ENCODE measurements around the gene ABLIM2.

DNA sequence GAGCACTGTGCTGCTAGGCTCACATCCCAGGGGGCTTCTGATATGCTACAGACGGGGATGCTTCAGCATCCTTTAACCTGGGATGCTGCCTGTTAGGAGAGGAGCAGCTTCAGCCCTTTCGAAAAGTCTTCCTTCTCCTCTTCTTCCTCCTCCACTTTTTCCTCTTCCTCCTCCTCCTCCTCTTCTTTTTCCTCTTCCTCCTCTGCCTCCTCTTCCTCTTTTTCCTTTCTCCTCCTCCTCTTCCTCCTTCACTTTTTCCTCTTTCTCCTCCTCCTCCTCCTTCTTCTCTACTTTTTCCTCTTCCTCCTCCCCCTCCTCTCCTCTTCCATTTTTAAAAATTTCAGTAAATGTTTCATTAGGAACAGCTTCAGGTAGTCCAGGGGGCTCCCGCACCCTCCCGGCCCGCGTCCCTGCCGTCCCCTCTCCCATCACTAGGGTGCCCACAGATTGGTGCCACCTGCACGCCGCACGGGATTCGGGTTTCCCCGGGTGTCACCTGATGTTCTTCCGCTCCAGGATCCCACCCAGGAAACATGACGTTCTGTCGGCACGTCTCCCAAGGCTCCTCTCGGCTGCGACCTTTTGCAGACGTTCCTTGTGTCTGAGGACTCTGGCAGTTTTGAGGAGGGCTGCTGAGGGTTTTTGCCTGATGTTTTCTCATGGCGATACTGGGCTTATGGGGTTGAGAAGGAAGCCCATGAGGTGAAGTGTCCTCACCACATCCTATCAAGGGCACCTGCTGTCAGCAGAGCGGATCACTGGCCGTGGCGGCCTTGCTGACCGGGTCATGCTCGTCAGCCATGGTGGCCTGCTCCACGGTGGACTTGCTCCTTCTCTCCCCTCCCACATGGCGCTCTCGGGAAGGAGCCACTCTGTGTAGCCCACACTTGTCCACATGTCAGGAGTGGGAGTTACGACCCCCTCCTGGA, 135.6 kb downstream of the ABLIM2 start:
- TF ChIP-seq, protein P1, sequence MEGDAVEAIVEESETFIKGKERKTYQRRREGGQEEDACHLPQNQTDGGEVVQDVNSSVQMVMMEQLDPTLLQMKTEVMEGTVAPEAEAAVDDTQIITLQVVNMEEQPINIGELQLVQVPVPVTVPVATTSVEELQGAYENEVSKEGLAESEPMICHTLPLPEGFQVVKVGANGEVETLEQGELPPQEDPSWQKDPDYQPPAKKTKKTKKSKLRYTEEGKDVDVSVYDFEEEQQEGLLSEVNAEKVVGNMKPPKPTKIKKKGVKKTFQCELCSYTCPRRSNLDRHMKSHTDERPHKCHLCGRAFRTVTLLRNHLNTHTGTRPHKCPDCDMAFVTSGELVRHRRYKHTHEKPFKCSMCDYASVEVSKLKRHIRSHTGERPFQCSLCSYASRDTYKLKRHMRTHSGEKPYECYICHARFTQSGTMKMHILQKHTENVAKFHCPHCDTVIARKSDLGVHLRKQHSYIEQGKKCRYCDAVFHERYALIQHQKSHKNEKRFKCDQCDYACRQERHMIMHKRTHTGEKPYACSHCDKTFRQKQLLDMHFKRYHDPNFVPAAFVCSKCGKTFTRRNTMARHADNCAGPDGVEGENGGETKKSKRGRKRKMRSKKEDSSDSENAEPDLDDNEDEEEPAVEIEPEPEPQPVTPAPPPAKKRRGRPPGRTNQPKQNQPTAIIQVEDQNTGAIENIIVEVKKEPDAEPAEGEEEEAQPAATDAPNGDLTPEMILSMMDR (IDR thresholded peaks at IDR 0.05; ENCODE audit: low read length) = no peak
- no peak for TF ChIP-seq EZH2 (optimal IDR thresholded peaks at IDR 0.05; ENCODE audit: low read depth, low read length)
